ENCODE data around the gene CEACAM7.

The CEACAM7 gene

GRCh38 chr19:41626278-41626677 is 61.8 kb downstream of the CEACAM7 start:
- 34% methylated on average over 3 of the region's 3 CpGs for WGBS
- H3K27me3 ChIP-seq (ENCODE audit: control insufficient read depth in 1 of 2, insufficient read depth in 1 of 2, low read length in 2 of 2), result peaks cover 6 to 46% of the 10 kb centered on the region in 2 experiments
- H3K4me2 ChIP-seq (ENCODE audit: low read length, poor library complexity, severe bottlenecking), result no peak overlapping the region
- H3K79me1 ChIP-seq (replicated peaks; ENCODE audit: low read length, poor library complexity, severe bottlenecking), result no peaks in the 10 kb centered on the region
- no peak for DNase-seq
- no peak overlapping the region for H3K9ac ChIP-seq (ENCODE audit: low read length)
- H2BK5ac ChIP-seq (ENCODE audit: low read depth, low read length, poor library complexity, severe bottlenecking), result no peak overlapping the region
- H3K9me3 ChIP-seq (ENCODE audit: control insufficient read depth, low read length), result no peaks in the 10 kb centered on the region
- H3K4me3 ChIP-seq (ENCODE audit: insufficient read depth in 1 of 2, low read depth in 1 of 2, low read length in 2 of 2), result no peak overlapping the region
- no peak overlapping the region for H3K23ac ChIP-seq (ENCODE audit: low read length in 2 of 2)
- no peak overlapping the region for H3K14ac ChIP-seq (ENCODE audit: low read length in 2 of 2)
- H3K18ac ChIP-seq (ENCODE audit: low read depth in 1 of 2, low read length in 2 of 2), result no peak overlapping the region
- no peak overlapping the region for H4K91ac ChIP-seq (ENCODE audit: low read length)
- H3K4ac ChIP-seq (ENCODE audit: low read depth in 1 of 2, low read length in 2 of 2), result no peak overlapping the region
- no peak overlapping the region for H2BK12ac ChIP-seq (ENCODE audit: low read length in 2 of 2)
- H2BK15ac ChIP-seq (ENCODE audit: low read depth, poor library complexity, severe bottlenecking), result no peak overlapping the region
- no peak overlapping the region for H3K27ac ChIP-seq (ENCODE audit: low read length, poor library complexity, severe bottlenecking)
- H3K4me1 ChIP-seq (ENCODE audit: control insufficient read depth, insufficient read depth, low read depth, low read length), result no peaks in the 10 kb centered on the region
- no peak overlapping the region for H2BK120ac ChIP-seq (ENCODE audit: low read depth, low read length)
- H2AK5ac ChIP-seq (ENCODE audit: low read length, severe bottlenecking), result no peak overlapping the region
- no peak overlapping the region for H2AFZ ChIP-seq (ENCODE audit: low read depth, low read length)
- no peaks in the 10 kb centered on the region for H3K36me3 ChIP-seq (ENCODE audit: control insufficient read depth in 1 of 2, insufficient read depth in 2 of 2, low read depth in 1 of 2, low read length in 2 of 2)
- H4K8ac ChIP-seq (ENCODE audit: low read length), result no peak overlapping the region

GRCh38 chr19:41624937-41625336 is 63.1 kb downstream of the CEACAM7 start:
- no peaks in the 10 kb centered on the region for H3K9me3 ChIP-seq (ENCODE audit: control insufficient read depth, low read length)
- 59% methylated on average over 4 of the region's 4 CpGs for WGBS

GRCh38 chr19:41624515-41624914 is 63.6 kb downstream of the CEACAM7 start:
- H4K91ac ChIP-seq (ENCODE audit: low read length), result no peak overlapping the region
- no peak overlapping the region for H2BK12ac ChIP-seq (ENCODE audit: low read length in 2 of 2)
- H3K79me1 ChIP-seq (replicated peaks; ENCODE audit: low read length, poor library complexity, severe bottlenecking), result no peaks in the 10 kb centered on the region
- no peak overlapping the region for H2AFZ ChIP-seq (ENCODE audit: low read depth, low read length)
- no peak overlapping the region for H4K8ac ChIP-seq (ENCODE audit: low read length)
- H3K36me3 ChIP-seq (ENCODE audit: control insufficient read depth in 1 of 2, insufficient read depth in 2 of 2, low read depth in 1 of 2, low read length in 2 of 2), result no peaks in the 10 kb centered on the region
- no peak overlapping the region for H3K4me3 ChIP-seq (ENCODE audit: insufficient read depth in 1 of 2, low read depth in 1 of 2, low read length in 2 of 2)
- H3K23ac ChIP-seq (ENCODE audit: low read length in 2 of 2), result no peak overlapping the region
- WGBS, result 47% methylated on average over 4 of the region's 7 CpGs
- H2AK5ac ChIP-seq (ENCODE audit: low read length, severe bottlenecking), result no peak overlapping the region
- H3K27ac ChIP-seq (ENCODE audit: low read length, poor library complexity, severe bottlenecking), result no peak overlapping the region
- no peaks in the 10 kb centered on the region for H3K4me1 ChIP-seq (ENCODE audit: control insufficient read depth, insufficient read depth, low read depth, low read length)
- H3K27me3 ChIP-seq (ENCODE audit: control insufficient read depth in 1 of 2, insufficient read depth in 1 of 2, low read length in 2 of 2), result peaks cover 6 to 46% of the 10 kb centered on the region in 2 experiments
- H3K14ac ChIP-seq (ENCODE audit: low read length in 2 of 2), result no peak overlapping the region
- H3K4ac ChIP-seq (ENCODE audit: low read depth in 1 of 2, low read length in 2 of 2), result no peak overlapping the region
- no peaks in the 10 kb centered on the region for H3K9me3 ChIP-seq (ENCODE audit: control insufficient read depth, low read length)
- H2BK120ac ChIP-seq (ENCODE audit: low read depth, low read length), result no peak overlapping the region
- no peak overlapping the region for H2BK5ac ChIP-seq (ENCODE audit: low read depth, low read length, poor library complexity, severe bottlenecking)
- H2BK15ac ChIP-seq (ENCODE audit: low read depth, poor library complexity, severe bottlenecking), result no peak overlapping the region
- no peak overlapping the region for H3K4me2 ChIP-seq (ENCODE audit: low read length, poor library complexity, severe bottlenecking)
- H3K18ac ChIP-seq (ENCODE audit: low read depth in 1 of 2, low read length in 2 of 2), result no peak overlapping the region
- H3K9ac ChIP-seq (ENCODE audit: low read length), result no peak overlapping the region
- DNase-seq, result no peak

More at GRCh38 chr19:41624937-41625336, 63.1 kb downstream of the CEACAM7 start:
- H3K27ac ChIP-seq (ENCODE audit: low read length, poor library complexity, severe bottlenecking), result no peak overlapping the region
- no peak overlapping the region for H3K14ac ChIP-seq (ENCODE audit: low read length in 2 of 2)
- H3K4me2 ChIP-seq (ENCODE audit: low read length, poor library complexity, severe bottlenecking), result no peak overlapping the region
- no peaks in the 10 kb centered on the region for H3K79me1 ChIP-seq (replicated peaks; ENCODE audit: low read length, poor library complexity, severe bottlenecking)
- H3K18ac ChIP-seq (ENCODE audit: low read depth in 1 of 2, low read length in 2 of 2), result no peak overlapping the region
- no peak overlapping the region for H3K23ac ChIP-seq (ENCODE audit: low read length in 2 of 2)
- no peak overlapping the region for H3K4me3 ChIP-seq (ENCODE audit: insufficient read depth in 1 of 2, low read depth in 1 of 2, low read length in 2 of 2)
- H2AK5ac ChIP-seq (ENCODE audit: low read length, severe bottlenecking), result no peak overlapping the region
- peaks cover 6 to 46% of the 10 kb centered on the region in 2 experiments for H3K27me3 ChIP-seq (ENCODE audit: control insufficient read depth in 1 of 2, insufficient read depth in 1 of 2, low read length in 2 of 2)
- DNase-seq, result no peak
- no peak overlapping the region for H3K9ac ChIP-seq (ENCODE audit: low read length)
- H2AFZ ChIP-seq (ENCODE audit: low read depth, low read length), result no peak overlapping the region
- no peak overlapping the region for H2BK5ac ChIP-seq (ENCODE audit: low read depth, low read length, poor library complexity, severe bottlenecking)
- H2BK15ac ChIP-seq (ENCODE audit: low read depth, poor library complexity, severe bottlenecking), result no peak overlapping the region
- no peak overlapping the region for H2BK120ac ChIP-seq (ENCODE audit: low read depth, low read length)
- no peak overlapping the region for H2BK12ac ChIP-seq (ENCODE audit: low read length in 2 of 2)
- H4K91ac ChIP-seq (ENCODE audit: low read length), result no peak overlapping the region
- no peak overlapping the region for H3K4ac ChIP-seq (ENCODE audit: low read depth in 1 of 2, low read length in 2 of 2)
- no peak overlapping the region for H4K8ac ChIP-seq (ENCODE audit: low read length)
- no peaks in the 10 kb centered on the region for H3K4me1 ChIP-seq (ENCODE audit: control insufficient read depth, insufficient read depth, low read depth, low read length)
- H3K36me3 ChIP-seq (ENCODE audit: control insufficient read depth in 1 of 2, insufficient read depth in 2 of 2, low read depth in 1 of 2, low read length in 2 of 2), result no peaks in the 10 kb centered on the region

GRCh38 chr19:41623360-41623759 is 64.7 kb downstream of the CEACAM7 start:
- Histone ChIP-seq H2AK5ac (ENCODE audit: low read length, severe bottlenecking) (no peak overlapping the region), H2AFZ (ENCODE audit: low read depth, low read length) (no peak overlapping the region), H2BK15ac (ENCODE audit: low read depth, poor library complexity, severe bottlenecking) (no peak overlapping the region), H3K14ac (ENCODE audit: low read length in 2 of 2) (no peak overlapping the region), H3K4me1 (ENCODE audit: control insufficient read depth, insufficient read depth, low read depth, low read length) (no peaks in the 10 kb centered on the region), H3K9ac (ENCODE audit: low read length) (no peak overlapping the region), H3K27me3 (ENCODE audit: control insufficient read depth in 1 of 2, insufficient read depth in 1 of 2, low read length in 2 of 2) (peaks cover 6 to 43% of the 10 kb centered on the region in 2 experiments), H4K8ac (ENCODE audit: low read length) (no peak overlapping the region), H3K36me3 (ENCODE audit: control insufficient read depth in 1 of 2, insufficient read depth in 2 of 2, low read depth in 1 of 2, low read length in 2 of 2) (no peaks in the 10 kb centered on the region), H3K4me2 (ENCODE audit: low read length, poor library complexity, severe bottlenecking) (no peak overlapping the region), H3K9me3 (ENCODE audit: control insufficient read depth, low read length) (no peaks in the 10 kb centered on the region), H3K4ac (ENCODE audit: low read depth in 1 of 2, low read length in 2 of 2) (no peak overlapping the region), H3K18ac (ENCODE audit: low read depth in 1 of 2, low read length in 2 of 2) (no peak overlapping the region), H3K23ac (ENCODE audit: low read length in 2 of 2) (no peak overlapping the region), H3K27ac (ENCODE audit: low read length, poor library complexity, severe bottlenecking) (no peak overlapping the region), H2BK5ac (ENCODE audit: low read depth, low read length, poor library complexity, severe bottlenecking) (no peak overlapping the region), H3K79me1 (replicated peaks; ENCODE audit: low read length, poor library complexity, severe bottlenecking) (no peaks in the 10 kb centered on the region), H3K4me3 (ENCODE audit: insufficient read depth in 1 of 2, low read depth in 1 of 2, low read length in 2 of 2) (no peak overlapping the region), H2BK12ac (ENCODE audit: low read length in 2 of 2) (no peak overlapping the region), H4K91ac (ENCODE audit: low read length) (no peak overlapping the region), H2BK120ac (ENCODE audit: low read depth, low read length) (no peak overlapping the region)
- 93% methylated on average over 3 of the region's 4 CpGs for WGBS
- no peak for DNase-seq

Measured in mesenchymal stem cell (in vitro differentiated cells and primary cell).